Tibial artery (tissue), 4 donors: ENCODE measurements around the gene TP53I11.

ENCODE experiments used
- DNase-seq, 2 donors: peaks; one replicate each; pipeline ENCODE4 v3.0.0-alpha.2; 2019
- H3K27ac ChIP-seq, 2 donors: fragments of 200-600 bp; sonication (generic) in 1 of 2; 1 replicate in 1 of 2; 2 replicates in 1 of 2; pipeline ENCODE4 v1.5.1; 2018 to 2019; ENCODE audit warnings: mild to moderate bottlenecking in 1 of 2
- H3K27me3 ChIP-seq, 2 donors: fragments of 200-600 bp; sonication (generic) in 1 of 2; one replicate each; pipeline versions ENCODE4 v1.5.1 to v1.6.0; 2016 to 2019
- H3K36me3 ChIP-seq, 3 donors: fragments of 200-600 bp; sonication (generic) in 2 of 3; one replicate each; pipeline ENCODE4 v1.5.1; 2016 to 2019; ENCODE audit warnings: mild to moderate bottlenecking in 2 of 3
- H3K4me1 ChIP-seq, 4 donors: fragments of 200-600 bp; sonication (generic) in 2 of 4; 1 replicate in 3 of 4; 2 replicates in 1 of 4; pipeline ENCODE4 v1.5.1; 2016 to 2019
- H3K4me3 ChIP-seq, 2 donors: fragments of 200-600 bp; sonication (generic) in 1 of 2; 1 replicate in 1 of 2; 2 replicates in 1 of 2; pipeline ENCODE4 v1.5.1; 2018 to 2019; ENCODE audit warnings: mild to moderate bottlenecking in 2 of 2
- H3K9me3 ChIP-seq, 3 donors: fragments of 200-600 bp; sonication (generic) in 1 of 3; one replicate each; pipeline ENCODE4 v1.5.1; 2016 to 2019
- CTCF ChIP-seq, 2 experiments: fragments of 200-600 bp in 1 of 2; fragments of 450-650 bp in 1 of 2; IDR thresholded peaks; one replicate each; pipeline ENCODE4 v1.5.1; 2017 to 2019; ENCODE audit warnings: antibody characterized with exemption in 2 of 2, mild to moderate bottlenecking in 1 of 2, moderate library complexity in 1 of 2
- intact Hi-C: fragments of 100-400 bp; cut with DNase I; formaldehyde crosslinking; loops from one replicate; pipeline ENCODE4 v1.15.0; 2023; ENCODE audit warnings: low total_unique reads

The TP53I11 gene

GRCh38 chr11:44988981-44989635, 38.4 kb upstream of the TP53I11 start:
- TF ChIP-seq CTCF (IDR thresholded peaks at IDR 0.05), result no peak
- no peaks in the 10 kb centered on the region for H3K27me3 ChIP-seq
- no peak overlapping the region for H3K27ac ChIP-seq
- DNase-seq, result no peak
- no peak overlapping the region for H3K4me3 ChIP-seq
- H3K9me3 ChIP-seq, result no peaks in the 10 kb centered on the region
- peaks cover 0 to 27% (median 17%) of the 10 kb centered on the region in 4 donors for H3K4me1 ChIP-seq
- intact Hi-C loops, result no loop called here
- H3K36me3 ChIP-seq, result no peaks in the 10 kb centered on the region

- intact Hi-C loops, result no loop called here
- TF ChIP-seq CTCF (IDR thresholded peaks at IDR 0.05), result no peak
- no peak for DNase-seq
Observed at GRCh38 chr11:44988111-44988510, 37.4 kb upstream of the TP53I11 start.

GRCh38 chr11:44987506-44987905, 36.8 kb upstream of the TP53I11 start:
- Histone ChIP-seq H3K27ac (no peak overlapping the region), H3K9me3 (no peaks in the 10 kb centered on the region), H3K4me3 (no peak overlapping the region), H3K4me1 (peaks cover 0 to 24% (median 17%) of the 10 kb centered on the region in 4 donors), H3K36me3 (no peaks in the 10 kb centered on the region), H3K27me3 (no peaks in the 10 kb centered on the region)
- intact Hi-C loops, result no loop called here
- no peak for TF ChIP-seq CTCF (IDR thresholded peaks at IDR 0.05)
- no peak for DNase-seq

More at GRCh38 chr11:44988111-44988510, 37.4 kb upstream of the TP53I11 start:
- H3K4me1 ChIP-seq, result peaks cover 0 to 27% (median 17%) of the 10 kb centered on the region in 4 donors
- no peak overlapping the region for H3K4me3 ChIP-seq
- no peaks in the 10 kb centered on the region for H3K9me3 ChIP-seq
- H3K27ac ChIP-seq, result no peak overlapping the region
- H3K36me3 ChIP-seq, result no peaks in the 10 kb centered on the region
- no peaks in the 10 kb centered on the region for H3K27me3 ChIP-seq

DNA sequence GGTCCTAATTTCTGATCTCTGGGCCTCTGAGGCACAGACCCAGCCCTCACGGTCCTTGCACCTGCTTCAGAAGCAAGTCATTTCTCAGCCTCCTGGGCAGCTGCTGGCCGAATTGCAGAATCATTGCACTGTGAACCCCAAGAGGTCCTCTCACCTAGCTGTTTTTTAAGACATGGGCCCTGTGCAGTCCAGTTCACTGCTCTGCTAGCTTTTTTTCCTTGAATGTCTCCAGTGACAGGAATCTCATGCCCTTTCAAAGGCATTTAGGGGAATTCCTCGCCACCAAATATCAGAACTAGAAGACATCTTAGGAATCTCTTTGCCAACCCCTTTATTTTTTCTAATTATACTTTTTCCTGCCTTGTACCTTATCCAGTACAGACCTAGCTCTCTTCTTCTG, 35.6 kb upstream of the TP53I11 start:
- intact Hi-C loops, result no loop called here
- Histone ChIP-seq H3K27me3 (no peaks in the 10 kb centered on the region), H3K27ac (no peak overlapping the region), H3K36me3 (no peaks in the 10 kb centered on the region), H3K4me3 (no peak overlapping the region), H3K4me1 (peaks cover 0 to 16% (median 12%) of the 10 kb centered on the region in 4 donors), H3K9me3 (no peaks in the 10 kb centered on the region)
- TF ChIP-seq CTCF (IDR thresholded peaks at IDR 0.05), result no peak
- DNase-seq, result no peak

GRCh38 chr11:44985721-44986120, 35.0 kb upstream of the TP53I11 start:
- Histone ChIP-seq H3K9me3 (no peaks in the 10 kb centered on the region), H3K4me3 (no peak overlapping the region), H3K4me1 (peaks cover 0 to 16% (median 13%) of the 10 kb centered on the region in 4 donors), H3K36me3 (no peaks in the 10 kb centered on the region), H3K27me3 (peaks cover 0 to 4% of the 10 kb centered on the region in 2 donors), H3K27ac (no peak overlapping the region)
- TF ChIP-seq CTCF (IDR thresholded peaks at IDR 0.05), result no peak
- no peak for DNase-seq
- intact Hi-C loops, result no loop called here
